ENCODE measurements around the gene SERTAD1.

The SERTAD1 gene

DNA sequence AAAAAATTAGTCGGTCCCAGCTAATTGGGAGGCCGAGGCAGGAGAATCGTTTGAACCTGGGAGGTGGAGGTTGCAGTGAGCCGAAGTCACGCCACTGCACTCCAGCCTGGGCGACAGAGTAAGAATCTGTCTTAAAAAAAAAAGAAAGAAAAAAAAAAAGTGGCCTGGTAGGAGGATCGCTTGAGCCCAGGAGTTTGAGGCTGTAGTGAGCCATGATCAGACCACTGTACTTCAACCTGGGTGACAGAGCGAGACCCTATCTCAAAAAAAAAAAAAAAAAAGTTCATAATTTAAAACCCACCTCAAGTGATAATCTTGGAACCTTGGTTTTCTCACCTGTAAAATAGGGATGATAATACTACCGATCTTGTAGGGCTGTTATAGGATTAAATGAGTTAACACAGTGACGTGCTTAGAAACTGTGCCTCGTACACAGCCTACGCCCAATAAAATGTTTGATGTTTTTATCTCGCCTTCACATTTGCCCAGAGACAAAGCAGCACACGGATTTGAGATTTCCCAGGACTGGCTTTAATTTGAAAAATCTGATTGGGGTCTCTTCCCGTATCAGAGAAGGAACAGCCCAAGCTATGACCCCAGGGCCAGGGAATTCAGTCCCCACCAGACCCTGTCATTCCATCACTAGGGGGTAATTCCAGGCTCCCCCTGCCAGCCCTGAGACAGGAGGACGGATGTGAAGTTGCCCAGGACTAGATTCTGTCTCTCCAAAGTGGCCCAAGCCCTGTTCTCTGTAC lies 3.6 kb downstream of the SERTAD1 start:
- TF ChIP-seq FOXM1 (IDR thresholded peaks at IDR 0.05; ENCODE audit: borderline replicate concordance, low read depth) (no peak), YY1 (IDR thresholded peaks at IDR 0.05; ENCODE audit: low read depth) (no peak), USF1 (IDR thresholded peaks at IDR 0.05) (no peak), TAF1 (IDR thresholded peaks at IDR 0.05; ENCODE audit: low read depth) (no peak), MAX (IDR thresholded peaks at IDR 0.05) (no peak)

- TF ChIP-seq EP300 (IDR thresholded peaks at IDR 0.05; ENCODE audit: borderline replicate concordance) (no peak; the same call in 1 of the 2 replicates), ZBTB7A (IDR thresholded peaks at IDR 0.05; ENCODE audit: low read depth) (0 out of 2 replicates have a peak, but pooled peaks have one; percentile 31), FOXM1 (IDR thresholded peaks at IDR 0.05; ENCODE audit: borderline replicate concordance, low read depth) (peak; percentile 32; the same call in 1 of the 2 replicates), USF1 (IDR thresholded peaks at IDR 0.05) (peak; percentile 60), CEBPB (IDR thresholded peaks at IDR 0.05) (no peak), YY1 (IDR thresholded peaks at IDR 0.05; ENCODE audit: low read depth) (0 out of 2 replicates have a peak, but pooled peaks have one; percentile 21), TCF12 (IDR thresholded peaks at IDR 0.05; ENCODE audit: low read depth) (peak; percentile 81), MAX (IDR thresholded peaks at IDR 0.05) (peak; percentile 85), TAF1 (IDR thresholded peaks at IDR 0.05; ENCODE audit: low read depth) (peak; percentile 69), CREB1 (IDR thresholded peaks at IDR 0.05; ENCODE audit: low read depth) (no peak), EGR1 (IDR thresholded peaks at IDR 0.05) (peak; percentile 98), NFIC (IDR thresholded peaks at IDR 0.05) (peak; percentile 82), RAD21 (IDR thresholded peaks at IDR 0.05; ENCODE audit: low read depth) (peak; percentile 35; the same call in 1 of the 2 replicates), TEAD4 (IDR thresholded peaks at IDR 0.05) (peak; percentile 98)
- TF ChIP-seq, protein P1, sequence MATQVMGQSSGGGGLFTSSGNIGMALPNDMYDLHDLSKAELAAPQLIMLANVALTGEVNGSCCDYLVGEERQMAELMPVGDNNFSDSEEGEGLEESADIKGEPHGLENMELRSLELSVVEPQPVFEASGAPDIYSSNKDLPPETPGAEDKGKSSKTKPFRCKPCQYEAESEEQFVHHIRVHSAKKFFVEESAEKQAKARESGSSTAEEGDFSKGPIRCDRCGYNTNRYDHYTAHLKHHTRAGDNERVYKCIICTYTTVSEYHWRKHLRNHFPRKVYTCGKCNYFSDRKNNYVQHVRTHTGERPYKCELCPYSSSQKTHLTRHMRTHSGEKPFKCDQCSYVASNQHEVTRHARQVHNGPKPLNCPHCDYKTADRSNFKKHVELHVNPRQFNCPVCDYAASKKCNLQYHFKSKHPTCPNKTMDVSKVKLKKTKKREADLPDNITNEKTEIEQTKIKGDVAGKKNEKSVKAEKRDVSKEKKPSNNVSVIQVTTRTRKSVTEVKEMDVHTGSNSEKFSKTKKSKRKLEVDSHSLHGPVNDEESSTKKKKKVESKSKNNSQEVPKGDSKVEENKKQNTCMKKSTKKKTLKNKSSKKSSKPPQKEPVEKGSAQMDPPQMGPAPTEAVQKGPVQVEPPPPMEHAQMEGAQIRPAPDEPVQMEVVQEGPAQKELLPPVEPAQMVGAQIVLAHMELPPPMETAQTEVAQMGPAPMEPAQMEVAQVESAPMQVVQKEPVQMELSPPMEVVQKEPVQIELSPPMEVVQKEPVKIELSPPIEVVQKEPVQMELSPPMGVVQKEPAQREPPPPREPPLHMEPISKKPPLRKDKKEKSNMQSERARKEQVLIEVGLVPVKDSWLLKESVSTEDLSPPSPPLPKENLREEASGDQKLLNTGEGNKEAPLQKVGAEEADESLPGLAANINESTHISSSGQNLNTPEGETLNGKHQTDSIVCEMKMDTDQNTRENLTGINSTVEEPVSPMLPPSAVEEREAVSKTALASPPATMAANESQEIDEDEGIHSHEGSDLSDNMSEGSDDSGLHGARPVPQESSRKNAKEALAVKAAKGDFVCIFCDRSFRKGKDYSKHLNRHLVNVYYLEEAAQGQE (IDR thresholded peaks at IDR 0.05; ENCODE audit: low read depth): peak; percentile 37; the same call in 1 of the 2 replicates
These were observed 4.7 kb downstream of the SERTAD1 start for GRCh38 chr19:40420766-40421765.

DNA sequence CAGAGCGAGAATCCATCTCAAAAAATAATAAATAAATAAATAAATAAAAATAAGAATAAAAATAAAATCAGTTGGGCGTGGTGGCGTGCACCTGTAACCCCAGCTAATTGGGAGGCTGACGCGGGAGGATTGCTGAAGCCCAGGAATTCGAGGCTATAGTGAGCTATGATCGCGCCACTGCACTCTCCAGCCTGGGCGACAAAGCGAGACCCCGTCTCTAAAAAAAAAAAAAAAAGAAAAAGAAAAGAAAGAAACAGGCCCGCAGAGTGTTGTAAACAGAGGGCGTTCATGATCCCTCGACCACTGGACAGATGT lies 5.4 kb downstream of the SERTAD1 start:
- TF ChIP-seq CREB1 (IDR thresholded peaks at IDR 0.05; ENCODE audit: low read depth) (no peak), EP300 (IDR thresholded peaks at IDR 0.05; ENCODE audit: borderline replicate concordance) (no peak), FOXM1 (IDR thresholded peaks at IDR 0.05; ENCODE audit: borderline replicate concordance, low read depth) (no peak), TEAD4 (IDR thresholded peaks at IDR 0.05) (no peak), EGR1 (IDR thresholded peaks at IDR 0.05) (no peak), USF1 (IDR thresholded peaks at IDR 0.05) (no peak), MAX (IDR thresholded peaks at IDR 0.05) (no peak), TAF1 (IDR thresholded peaks at IDR 0.05; ENCODE audit: low read depth) (no peak), RAD21 (IDR thresholded peaks at IDR 0.05; ENCODE audit: low read depth) (no peak), ZBTB7A (IDR thresholded peaks at IDR 0.05; ENCODE audit: low read depth) (no peak), CEBPB (IDR thresholded peaks at IDR 0.05) (no peak), NFIC (IDR thresholded peaks at IDR 0.05) (no peak), TCF12 (IDR thresholded peaks at IDR 0.05; ENCODE audit: low read depth) (no peak), YY1 (IDR thresholded peaks at IDR 0.05; ENCODE audit: low read depth) (no peak)
- TF ChIP-seq, protein P1 (IDR thresholded peaks at IDR 0.05; ENCODE audit: low read depth): no peak

DNA sequence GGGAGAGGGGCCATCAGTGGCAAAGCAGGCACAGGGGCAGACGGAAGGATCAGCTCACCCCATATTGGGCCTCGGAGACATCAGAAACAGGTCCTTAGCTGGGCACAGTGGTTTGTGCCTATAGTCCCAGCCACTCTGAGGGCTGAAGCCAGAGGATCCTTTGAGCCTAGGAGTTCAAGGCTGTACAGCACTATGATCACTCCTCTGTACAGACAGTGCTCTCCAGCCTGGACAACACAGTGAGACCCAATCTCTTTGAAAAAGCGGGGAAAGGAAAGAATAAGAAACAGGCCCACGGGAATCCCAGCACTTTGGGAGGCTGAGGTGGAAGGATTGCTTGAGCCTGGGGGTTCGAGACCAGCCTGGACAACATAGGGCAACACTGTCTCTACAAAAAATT lies 6.0 kb downstream of the SERTAD1 start:
- no peak for TF ChIP-seq CEBPB (IDR thresholded peaks at IDR 0.05)
- TF ChIP-seq EP300 (IDR thresholded peaks at IDR 0.05; ENCODE audit: borderline replicate concordance): no peak
- TF ChIP-seq YY1 (IDR thresholded peaks at IDR 0.05; ENCODE audit: low read depth): no peak
- TF ChIP-seq FOXM1 (IDR thresholded peaks at IDR 0.05; ENCODE audit: borderline replicate concordance, low read depth): no peak
- TF ChIP-seq ZBTB7A (IDR thresholded peaks at IDR 0.05; ENCODE audit: low read depth): no peak
- no peak for TF ChIP-seq TEAD4 (IDR thresholded peaks at IDR 0.05)
- no peak for TF ChIP-seq EGR1 (IDR thresholded peaks at IDR 0.05)
- no peak for TF ChIP-seq USF1 (IDR thresholded peaks at IDR 0.05)
- TF ChIP-seq, protein P1 (IDR thresholded peaks at IDR 0.05; ENCODE audit: low read depth): no peak
- no peak for TF ChIP-seq TAF1 (IDR thresholded peaks at IDR 0.05; ENCODE audit: low read depth)

Measured in Ishikawa (cell line).